Measurements from ENCODE around the gene PPP1R9B.

The PPP1R9B gene

DNA sequence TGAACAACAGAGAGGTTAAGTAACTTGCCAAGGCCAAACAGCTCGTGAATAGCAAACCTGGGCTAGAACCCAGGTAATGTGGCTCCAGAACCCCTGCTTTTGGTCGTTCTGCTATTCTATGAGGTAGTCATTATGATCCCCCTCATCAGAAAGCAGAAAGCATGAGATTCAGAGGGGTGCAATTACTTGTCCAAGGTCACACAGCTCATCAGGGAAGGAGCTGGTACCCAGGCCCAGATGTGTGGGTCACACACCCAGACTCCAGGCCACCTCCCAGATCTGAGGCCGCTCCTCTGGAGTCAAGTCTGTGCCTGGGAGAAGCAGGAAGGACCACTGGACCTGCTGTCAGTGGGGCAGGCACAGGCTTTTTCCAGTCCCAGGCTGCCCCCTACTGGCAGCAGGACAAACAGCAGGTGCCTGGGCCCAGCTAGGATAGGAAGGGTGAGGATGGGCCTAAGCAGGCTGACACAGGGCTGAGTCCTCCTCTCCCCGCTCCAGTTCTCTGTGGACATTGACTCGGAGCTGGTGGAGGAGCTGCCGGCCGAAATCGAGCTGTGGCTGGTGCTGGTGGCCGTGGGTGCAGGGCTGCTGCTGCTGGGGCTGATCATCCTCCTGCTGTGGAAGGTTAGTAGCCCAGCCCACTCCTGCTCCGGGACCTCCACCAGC, 63.1 kb downstream of the PPP1R9B start:
- peak; percentile 79 to 83 for DNase-seq

Data from stimulated activated CD4-positive, alpha-beta T cell treated with anti-CD3 and anti-CD28 coated beads, Interleukin-2, amount 100 ng/mL, for 48 hours (primary cell).